H1 (cell line): Measurements from ENCODE around the gene ZC3H8. TPM values are rescaled to one million over a fixed set of nuclear protein-coding genes. Genes with fewer than 3 reads are reported as not detected.
A peak's percentile ranks its signal among the peaks of the same experiment; 100 is the strongest.

Source experiments
- BCL11A ChIP-seq, 2 experiments: IDR thresholded peaks; one replicate each; pipeline ENCODE4 v1.6.1; 2011; ENCODE audit warnings: low read depth in 2 of 2, low read length in 2 of 2, mild to moderate bottlenecking in 2 of 2
- CBX8 ChIP-seq: fragments of 300-800, 300-1000 bp; sonication (generic); IDR thresholded peaks from 2 replicates; pipeline ENCODE4 v1.7.1; 2016; ENCODE audit warnings: low read depth, low read length, borderline replicate concordance
- CEBPB ChIP-seq: IDR thresholded peaks from 2 replicates; pipeline ENCODE4 v1.6.1; 2012; ENCODE audit warnings: low read depth, low read length
- CHD1 ChIP-seq: IDR thresholded peaks from 2 replicates; pipeline ENCODE4 v1.6.1; 2012; ENCODE audit warnings: low read depth, low read length, improper control_type of control experiment
- CHD2 ChIP-seq: IDR thresholded peaks from 2 replicates; pipeline ENCODE4 v1.6.1; 2012; ENCODE audit warnings: low read length, improper control_type of control experiment
- EGR1 ChIP-seq: IDR thresholded peaks from 2 replicates; pipeline ENCODE4 v1.6.1; 2011; ENCODE audit warnings: low read depth, low read length, borderline replicate concordance
- KDM1A ChIP-seq: fragments of 200-600, 300-600 bp; sonication (generic); IDR thresholded peaks from 2 replicates; pipeline ENCODE4 v1.7.1; 2016; ENCODE audit warnings: mild to moderate bottlenecking, low read length, borderline replicate concordance
- PHF8 ChIP-seq: fragments of 200-600 bp; sonication (generic); conservative IDR thresholded peaks from 2 replicates; pipeline ENCODE4 v1.7.1; 2012; ENCODE audit warnings: low read depth, mild to moderate bottlenecking, inconsistent platforms, low read length, moderate library complexity
- POLR2AphosphoS5 ChIP-seq: IDR thresholded peaks from 2 replicates; pipeline ENCODE4 v1.6.1; 2011; ENCODE audit warnings: low read depth, low read length
- RAD21 ChIP-seq, 2 experiments: IDR thresholded peaks in 1 of 2; conservative IDR thresholded peaks in 1 of 2; 2 replicates each; pipeline ENCODE4 v1.6.1; 2011; ENCODE audit warnings: low read depth in 2 of 2, low read length in 2 of 2, improper control_type of control experiment in 1 of 2, inconsistent platforms in 1 of 2, mild to moderate bottlenecking in 1 of 2, moderate library complexity in 1 of 2
- RFX5 ChIP-seq: IDR thresholded peaks from 2 replicates; pipeline ENCODE4 v1.6.1; 2011; ENCODE audit warnings: low read depth, low read length, improper control_type of control experiment, borderline replicate concordance
- SAP30 ChIP-seq: fragments of 300-600 bp; sonication (generic); IDR thresholded peaks from 2 replicates; pipeline ENCODE4 v1.7.1; 2012; ENCODE audit warnings: low read length, moderate library complexity, mild to moderate bottlenecking, inconsistent platforms; ENCODE audit not compliant: insufficient read depth, insufficient replicate concordance
- TAF7 ChIP-seq: optimal IDR thresholded peaks from 2 replicates; pipeline ENCODE3; 2011; ENCODE audit warnings: low read depth, mild to moderate bottlenecking, inconsistent platforms, low read length, moderate library complexity, borderline replicate concordance
- YY1 ChIP-seq: IDR thresholded peaks from 2 replicates; pipeline ENCODE4 v1.6.1; 2011; ENCODE audit warnings: low read depth, mild to moderate bottlenecking, low read length
- polyA plus RNA-seq, 7 experiments: library from polyadenylated mRNA; depleted of rRNA in 3 of 7; stranded (reverse) in 5 of 7; unstranded in 2 of 7; fragments of >200 nt in 5 of 7; fragments of 200-250 nt in 2 of 7; gene quantifications; 1 replicate in 5 of 7; 2 replicates in 1 of 7; 4 replicates in 1 of 7; pipeline versions ENCODE4 v1.2.1 to v1.2.3, GENCODE V29; 2011 to 2013; ENCODE audit warnings: missing spikeins in 2 of 7, mixed read lengths in 2 of 7
- total RNA-seq: library from RNA; stranded (reverse); fragmentation: NEBNext Ultra II Directional; extraction: Animal tissue kit (Norgen Biotek cat#: 25700); gene quantifications from 2 replicates; pipeline ENCODE4 v1.2.1, GENCODE V29; 2021
- TF ChIP-seq, protein P1 (sequence below), 3 experiments: IDR thresholded peaks; 1 replicate in 2 of 3; 2 replicates in 1 of 3; pipeline versions ENCODE4 v1.5.1 to v1.6.1; 2011; ENCODE audit warnings: low read length in 3 of 3, mild to moderate bottlenecking in 3 of 3, inconsistent platforms in 2 of 3, low read depth in 1 of 3, moderate library complexity in 1 of 3; ENCODE audit not compliant: insufficient read depth in 1 of 3; ENCODE audit errors: control extremely low read depth in 1 of 3
- TF ChIP-seq, protein P2 (sequence below): IDR thresholded peaks from 2 replicates; pipeline ENCODE4 v1.6.1; 2011; ENCODE audit warnings: low read length, improper control_type of control experiment
- TF ChIP-seq, protein P3 (sequence below): IDR thresholded peaks from 2 replicates; pipeline ENCODE4 v1.6.1; 2012; ENCODE audit warnings: low read length, inconsistent platforms

ZC3H8 gene
- total and polyA plus RNA-seq, 2 of the 8 experiments (the other 6 are each of a cell fraction or from before 2014, with no cell fraction given), result 1.9 to 7.1 TPM

DNA sequence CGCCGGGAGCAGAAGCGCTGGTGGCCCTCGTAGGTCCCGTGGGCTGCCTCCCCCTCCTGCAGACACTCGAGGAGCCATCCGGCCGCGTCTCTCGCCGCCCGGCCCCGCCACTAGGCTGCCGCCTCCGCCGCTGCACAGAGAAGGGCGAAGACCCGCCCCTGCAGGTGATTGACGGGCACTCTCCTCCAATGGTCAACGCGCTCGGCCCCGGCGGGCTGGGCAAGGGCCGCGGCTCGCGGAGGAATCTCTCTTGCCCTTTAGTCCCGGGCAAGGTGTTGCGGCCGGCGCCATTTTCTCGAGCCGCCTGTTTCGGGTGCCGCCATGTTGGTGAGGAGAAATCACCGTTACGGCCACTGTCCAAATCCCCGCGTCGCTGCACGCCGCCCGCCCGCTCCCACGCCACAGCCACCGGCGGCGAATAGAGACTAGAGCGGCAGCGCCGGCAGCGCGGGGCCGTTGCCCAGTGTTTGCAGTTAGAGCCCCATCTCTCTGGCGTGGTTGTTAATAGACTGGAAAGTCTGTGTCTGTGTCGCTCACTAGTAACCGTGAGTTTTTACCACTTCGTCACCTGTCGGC is 20.6 kb upstream of the ZC3H8 start, which contains the start of gene ZC3H6 (continued):
- TF ChIP-seq SAP30 (no peak), RAD21 (IDR thresholded peaks at IDR 0.05 in 1 of 2, conservative IDR thresholded peaks at IDR 0.05 in 1 of 2; ENCODE audit: low read depth in 2 of 2, low read length in 2 of 2) (no peak), CEBPB (no peak), TAF7 (peak; percentile 91), BCL11A (IDR thresholded peaks at IDR 0.05; ENCODE audit: low read depth in 2 of 2, low read length in 2 of 2) (no peak), CBX8 (no peak), CHD2 (peak; percentile 97), POLR2AphosphoS5 (peak; percentile 97), PHF8 (peak; percentile 94), CHD1 (no peak), RFX5 (no peak), KDM1A (no peak), EGR1 (no peak; the same call in 1 of the 2 replicates), YY1 (peak; percentile 99)
- TF ChIP-seq, protein P1, sequence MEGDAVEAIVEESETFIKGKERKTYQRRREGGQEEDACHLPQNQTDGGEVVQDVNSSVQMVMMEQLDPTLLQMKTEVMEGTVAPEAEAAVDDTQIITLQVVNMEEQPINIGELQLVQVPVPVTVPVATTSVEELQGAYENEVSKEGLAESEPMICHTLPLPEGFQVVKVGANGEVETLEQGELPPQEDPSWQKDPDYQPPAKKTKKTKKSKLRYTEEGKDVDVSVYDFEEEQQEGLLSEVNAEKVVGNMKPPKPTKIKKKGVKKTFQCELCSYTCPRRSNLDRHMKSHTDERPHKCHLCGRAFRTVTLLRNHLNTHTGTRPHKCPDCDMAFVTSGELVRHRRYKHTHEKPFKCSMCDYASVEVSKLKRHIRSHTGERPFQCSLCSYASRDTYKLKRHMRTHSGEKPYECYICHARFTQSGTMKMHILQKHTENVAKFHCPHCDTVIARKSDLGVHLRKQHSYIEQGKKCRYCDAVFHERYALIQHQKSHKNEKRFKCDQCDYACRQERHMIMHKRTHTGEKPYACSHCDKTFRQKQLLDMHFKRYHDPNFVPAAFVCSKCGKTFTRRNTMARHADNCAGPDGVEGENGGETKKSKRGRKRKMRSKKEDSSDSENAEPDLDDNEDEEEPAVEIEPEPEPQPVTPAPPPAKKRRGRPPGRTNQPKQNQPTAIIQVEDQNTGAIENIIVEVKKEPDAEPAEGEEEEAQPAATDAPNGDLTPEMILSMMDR (IDR thresholded peaks at IDR 0.05; ENCODE audit: control extremely low read depth in 1 of 3, insufficient read depth in 1 of 3, low read depth in 1 of 3, low read length in 3 of 3), result no peak
- TF ChIP-seq, protein P2, sequence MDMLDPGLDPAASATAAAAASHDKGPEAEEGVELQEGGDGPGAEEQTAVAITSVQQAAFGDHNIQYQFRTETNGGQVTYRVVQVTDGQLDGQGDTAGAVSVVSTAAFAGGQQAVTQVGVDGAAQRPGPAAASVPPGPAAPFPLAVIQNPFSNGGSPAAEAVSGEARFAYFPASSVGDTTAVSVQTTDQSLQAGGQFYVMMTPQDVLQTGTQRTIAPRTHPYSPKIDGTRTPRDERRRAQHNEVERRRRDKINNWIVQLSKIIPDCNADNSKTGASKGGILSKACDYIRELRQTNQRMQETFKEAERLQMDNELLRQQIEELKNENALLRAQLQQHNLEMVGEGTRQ, result no peak
- TF ChIP-seq, protein P3, sequence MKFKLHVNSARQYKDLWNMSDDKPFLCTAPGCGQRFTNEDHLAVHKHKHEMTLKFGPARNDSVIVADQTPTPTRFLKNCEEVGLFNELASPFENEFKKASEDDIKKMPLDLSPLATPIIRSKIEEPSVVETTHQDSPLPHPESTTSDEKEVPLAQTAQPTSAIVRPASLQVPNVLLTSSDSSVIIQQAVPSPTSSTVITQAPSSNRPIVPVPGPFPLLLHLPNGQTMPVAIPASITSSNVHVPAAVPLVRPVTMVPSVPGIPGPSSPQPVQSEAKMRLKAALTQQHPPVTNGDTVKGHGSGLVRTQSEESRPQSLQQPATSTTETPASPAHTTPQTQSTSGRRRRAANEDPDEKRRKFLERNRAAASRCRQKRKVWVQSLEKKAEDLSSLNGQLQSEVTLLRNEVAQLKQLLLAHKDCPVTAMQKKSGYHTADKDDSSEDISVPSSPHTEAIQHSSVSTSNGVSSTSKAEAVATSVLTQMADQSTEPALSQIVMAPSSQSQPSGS, result 0 out of 2 replicates have a peak, but pooled peaks have one; percentile 59
